Breast epithelium (tissue), 3 donors: ENCODE results near the gene PLAC1.

Experiments used
- CTCF ChIP-seq, 3 donors: fragments of 450-650 bp; IDR thresholded peaks; one replicate each; pipeline ENCODE4 v1.5.1; 2016 to 2017; ENCODE audit warnings: antibody characterized with exemption in 3 of 3, mild to moderate bottlenecking in 3 of 3, moderate library complexity in 3 of 3
- POLR2A ChIP-seq: fragments of 450-650 bp; IDR thresholded peaks from one replicate; pipeline ENCODE4 v1.6.1; 2016; ENCODE audit warnings: antibody characterized with exemption, mild to moderate bottlenecking, moderate library complexity

GRCh38 chrX:134622813-134623185 is 35.5 kb downstream of the PLAC1 start:
- TF ChIP-seq CTCF (IDR thresholded peaks at IDR 0.05) (no peak), POLR2A (no peak)
